HepG2 (cell line): Measurements from ENCODE around the gene PNPLA8. TPM values are rescaled to one million over a fixed set of nuclear protein-coding genes. Genes with fewer than 3 reads are reported as not detected.
A peak's percentile ranks its signal among the peaks of the same experiment; 100 is the strongest.

Experiments used
- ATAC-seq: fragments of 200-7000 bp; cut with Tn5 transposase; 3 replicates; pipeline ENCODE4 v1.9.1; 2020; ENCODE audit warnings: mild to moderate bottlenecking, moderate library complexity
- BruUV-seq: library from RNA; stranded (reverse); fragments of 400-500 nt; replicated peaks from 2 replicates; lab custom pipeline; 2021; lab: Mats Ljungman, UMichigan
- CTCF ChIA-PET: fragments of 300-600 bp; formaldehyde crosslinking; extraction: SDS; loops from one replicate; lab custom pipeline; 2021; ENCODE audit warnings: low total read pairs, inconsistent platforms, low intra/inter-chr PET ratio; lab: Yijun Ruan, JAX
- POLR2A ChIA-PET: fragments of 350-600 bp; sonication (Branson Sonifier 250); formaldehyde crosslinking; loops from one replicate; lab custom pipeline; 2020; ENCODE audit warnings: antibody characterized with exemption, inconsistent platforms; lab: Yijun Ruan, JAX
- DNase-seq: peaks from one replicate; pipeline ENCODE4 v3.0.0-alpha.2; 2015; ENCODE audit warnings: low spot score
- FAIRE-seq: peaks from 3 replicates; lab custom pipeline; 2011; peaks lifted over from hg19 to GRCh38; lab: Jason Lieb, UNC
- H2AFZ ChIP-seq: one replicate; pipeline ENCODE4 v1.6.1; 2011; ENCODE audit warnings: low read length, inconsistent platforms
- H3K27ac ChIP-seq: fragments of 300-600 bp; 3 replicates; pipeline ENCODE4 v1.8.0; 2011; ENCODE audit warnings: mixed run types, mild to moderate bottlenecking, mixed read lengths, low read length, inconsistent platforms; ENCODE audit not compliant: insufficient read depth; ENCODE audit errors: extremely low read length
- H3K27me3 ChIP-seq, 2 experiments: fragments of 200-600 bp in 1 of 2; 2 replicates in 1 of 2; 3 replicates in 1 of 2; pipeline versions ENCODE4 v1.6.0 to v1.8.0; 2011; ENCODE audit warnings: low read length in 2 of 2, mild to moderate bottlenecking in 2 of 2, moderate library complexity in 2 of 2, inconsistent platforms in 1 of 2; ENCODE audit not compliant: insufficient read depth in 2 of 2, control insufficient read depth in 1 of 2
- H3K36me3 ChIP-seq, 2 experiments: fragments of 200-600 bp in 1 of 2; replicated peaks in 1 of 2; 2 replicates in 1 of 2; 3 replicates in 1 of 2; pipeline versions ENCODE4 v1.5.1 to v1.8.0; 2011; ENCODE audit warnings: low read length in 2 of 2, inconsistent platforms in 1 of 2; ENCODE audit not compliant: insufficient read depth in 2 of 2, control insufficient read depth in 1 of 2
- H3K4me1 ChIP-seq: 2 replicates; pipeline ENCODE4 v1.5.1; 2012; ENCODE audit warnings: low read length, inconsistent platforms; ENCODE audit not compliant: insufficient read depth
- H3K4me2 ChIP-seq: 2 replicates; pipeline ENCODE4 v1.6.0; 2011; ENCODE audit warnings: low read depth, low read length, inconsistent platforms
- H3K4me3 ChIP-seq, 3 experiments: fragments of 200-600 bp in 1 of 3; sonication (generic), shearing (Covaris generic) in 1 of 3; replicated peaks in 1 of 3; 2 replicates each; pipeline ENCODE4 v1.5.1; 2011 to 2016; ENCODE audit warnings: low read length in 3 of 3, inconsistent platforms in 2 of 3, low read depth in 2 of 3, mild to moderate bottlenecking in 2 of 3, control low read depth in 1 of 3, mixed read lengths in 1 of 3; ENCODE audit not compliant: insufficient read depth in 1 of 3
- H3K79me2 ChIP-seq: one replicate; pipeline ENCODE4 v1.6.1; 2011; ENCODE audit warnings: low read length, inconsistent platforms; ENCODE audit not compliant: insufficient read depth
- H3K9ac ChIP-seq: 2 replicates; pipeline ENCODE4 v1.6.0; 2011; ENCODE audit warnings: mild to moderate bottlenecking, low read depth, low read length, inconsistent platforms; ENCODE audit not compliant: insufficient read depth
- H3K9me3 ChIP-seq: 2 replicates; pipeline ENCODE4 v1.5.1; 2012; ENCODE audit warnings: mild to moderate bottlenecking, low read length
- H4K20me1 ChIP-seq: 2 replicates; pipeline ENCODE4 v1.6.0; 2011; ENCODE audit warnings: inconsistent platforms, mild to moderate bottlenecking, low read length, moderate library complexity; ENCODE audit not compliant: insufficient read depth
- BRD4 ChIP-seq: sonication (generic); formaldehyde crosslinking; IDR thresholded peaks from 2 replicates; pipeline ENCODE4 v1.4.0; 2020; ENCODE audit warnings: missing genetic modification reagents
- CBX2 ChIP-seq, 2 experiments: fragments of 200-600 bp in 1 of 2; sonication (generic); formaldehyde crosslinking in 1 of 2; IDR thresholded peaks; 2 replicates each; pipeline versions ENCODE4 v1.7.0 to v1.8.1; 2018 to 2022; ENCODE audit warnings: low read depth in 2 of 2, low read length in 1 of 2, mild to moderate bottlenecking in 1 of 2, missing genetic modification reagents in 1 of 2
- CHCHD3 ChIP-seq: sonication (generic); formaldehyde crosslinking; IDR thresholded peaks from 2 replicates; pipeline ENCODE4 v1.8.0; 2022; ENCODE audit warnings: mild to moderate bottlenecking, missing genetic modification reagents, moderate library complexity
- FLYWCH1 ChIP-seq: sonication (generic); formaldehyde crosslinking; IDR thresholded peaks from 2 replicates; pipeline ENCODE4 v1.8.1; 2023; ENCODE audit warnings: mild to moderate bottlenecking, missing genetic modification reagents
- FOXM1 ChIP-seq: sonication (generic); formaldehyde crosslinking; IDR thresholded peaks from 2 replicates; pipeline ENCODE4 v1.5.0; 2020; ENCODE audit warnings: missing genetic modification reagents
- IRF2 ChIP-seq: IDR thresholded peaks from 2 replicates; pipeline ENCODE4 v1.6.1; 2018; ENCODE audit warnings: missing genetic modification reagents, missing compliant biosample characterization
- KDM2A ChIP-seq: sonication (generic); formaldehyde crosslinking; IDR thresholded peaks from 2 replicates; pipeline ENCODE4 v1.4.0; 2020; ENCODE audit warnings: low read depth, missing genetic modification reagents, borderline replicate concordance
- KLF15 ChIP-seq: sonication (generic); formaldehyde crosslinking; IDR thresholded peaks from 2 replicates; pipeline ENCODE4 v1.8.1; 2023; ENCODE audit warnings: borderline replicate concordance, mild to moderate bottlenecking, inconsistent platforms, missing genetic modification reagents, mixed read lengths
- MYC ChIP-seq: sonication (generic); formaldehyde crosslinking; IDR thresholded peaks from 2 replicates; pipeline ENCODE4 v1.9.0; 2021; ENCODE audit warnings: missing genetic modification reagents, borderline replicate concordance
- NFYC ChIP-seq: IDR thresholded peaks from 2 replicates; pipeline ENCODE4 v1.6.1; 2016; ENCODE audit warnings: missing genetic modification reagents, missing compliant biosample characterization
- PCBP2 ChIP-seq: fragments of 200-400 bp; formaldehyde crosslinking; optimal IDR thresholded peaks from 2 replicates; pipeline ENCODE3; 2018; ENCODE audit warnings: low read length, low read depth; ENCODE audit not compliant: poor library complexity, severe bottlenecking
- PTBP1 ChIP-seq: fragments of 200-400 bp; formaldehyde crosslinking; IDR thresholded peaks from 2 replicates; pipeline ENCODE4 v1.6.1; 2018; ENCODE audit warnings: low read length, low read depth; ENCODE audit not compliant: poor library complexity, severe bottlenecking
- RAD21 ChIP-seq: fragments of 450-650 bp; formaldehyde crosslinking; IDR thresholded peaks from 2 replicates; pipeline ENCODE4 v1.5.0; 2020; ENCODE audit warnings: mild to moderate bottlenecking
- RELA ChIP-seq: sonication (generic); formaldehyde crosslinking; IDR thresholded peaks from 2 replicates; pipeline ENCODE4 v1.4.0; 2020; ENCODE audit warnings: missing genetic modification reagents
- SMC3 ChIP-seq: IDR thresholded peaks from 2 replicates; pipeline ENCODE4 v1.6.1; 2011; ENCODE audit warnings: low read length, improper control_type of control experiment
- STAG1 ChIP-seq: sonication (generic); formaldehyde crosslinking; IDR thresholded peaks from 2 replicates; pipeline ENCODE4 v1.4.0; 2020; ENCODE audit warnings: missing genetic modification reagents
- ZBTB1 ChIP-seq: sonication (generic); formaldehyde crosslinking; IDR thresholded peaks from 2 replicates; pipeline ENCODE4 v1.4.0; 2020; ENCODE audit warnings: missing genetic modification reagents, borderline replicate concordance
- ZNF326 ChIP-seq: sonication (generic); formaldehyde crosslinking; IDR thresholded peaks from 2 replicates; pipeline ENCODE4 v1.4.0; 2020; ENCODE audit warnings: missing genetic modification reagents, borderline replicate concordance
- ZNF343 ChIP-seq: sonication (generic); formaldehyde crosslinking; IDR thresholded peaks from 2 replicates; pipeline ENCODE4 v1.4.0; 2020; ENCODE audit warnings: mild to moderate bottlenecking, missing genetic modification reagents
- ZNF484 ChIP-seq: sonication (generic); formaldehyde crosslinking; IDR thresholded peaks from 2 replicates; pipeline ENCODE4 v1.5.1; 2020; ENCODE audit warnings: mild to moderate bottlenecking, low read depth, missing genetic modification reagents, borderline replicate concordance
- ZNF501 ChIP-seq: sonication (generic); formaldehyde crosslinking; IDR thresholded peaks from 2 replicates; pipeline ENCODE4 v1.5.1; 2020; ENCODE audit warnings: mild to moderate bottlenecking, moderate library complexity, missing genetic modification reagents
- ZNF792 ChIP-seq: IDR thresholded peaks from 2 replicates; pipeline ENCODE4 v1.6.1; 2016
- WGBS: methylation state at CpG from one replicate; pipeline ENCODE4 v1.1.6; 2017; ENCODE audit warnings: low lambda C conversion rate; 5-methylcytosine and 5-hydroxymethylcytosine counted together
- in situ Hi-C: cut with HindIII; loops from 2 replicates; pipeline ENCODE4 v1.10.0; 2017; ENCODE audit warnings: low pct_unique_long_range_greater_than_20kb; ENCODE audit not compliant: extremely low pct_ligation_motif_present
- intact Hi-C: fragments of 100-400 bp; cut with micrococcal nuclease; formaldehyde crosslinking; loops from one replicate; pipeline ENCODE4 v1.10.0; 2022; ENCODE audit not compliant: unreplicated experiment
- polyA plus RNA-seq, 8 experiments: library from polyadenylated mRNA; depleted of rRNA in 3 of 8; stranded (reverse) in 7 of 8; unstranded in 1 of 8; fragments of >200 nt; fragmentation: Illumina TruSeq in 4 of 8; extraction: Trizol in 4 of 8; gene quantifications; 2 replicates each; pipeline versions ENCODE4 v1.2.1 to v1.2.3, GENCODE V29; 2011 to 2016; ENCODE audit warnings: low read depth in 4 of 8, missing spikeins in 1 of 8, mixed read lengths in 1 of 8; ENCODE audit not compliant: insufficient read depth in 1 of 8
- total RNA-seq, 5 experiments: library from RNA; depleted of rRNA; stranded (reverse); fragments of >200 nt; fragmentation: Illumina TruSeq; extraction: Trizol; gene quantifications; 2 replicates each; pipeline ENCODE4 v1.2.3, GENCODE V29; 2016; ENCODE audit warnings: low read depth in 1 of 5
- TF ChIP-seq, protein P1 (sequence below): sonication (generic); formaldehyde crosslinking; IDR thresholded peaks from 2 replicates; pipeline ENCODE4 v1.5.0; 2020; ENCODE audit warnings: mild to moderate bottlenecking, missing genetic modification reagents, moderate library complexity

The PNPLA8 gene
- total and polyA plus RNA-seq, 2 of the 13 experiments (the other 11 are each of a cell fraction or from before 2014, with no cell fraction given), result 6.3 to 11.4 TPM

DNA sequence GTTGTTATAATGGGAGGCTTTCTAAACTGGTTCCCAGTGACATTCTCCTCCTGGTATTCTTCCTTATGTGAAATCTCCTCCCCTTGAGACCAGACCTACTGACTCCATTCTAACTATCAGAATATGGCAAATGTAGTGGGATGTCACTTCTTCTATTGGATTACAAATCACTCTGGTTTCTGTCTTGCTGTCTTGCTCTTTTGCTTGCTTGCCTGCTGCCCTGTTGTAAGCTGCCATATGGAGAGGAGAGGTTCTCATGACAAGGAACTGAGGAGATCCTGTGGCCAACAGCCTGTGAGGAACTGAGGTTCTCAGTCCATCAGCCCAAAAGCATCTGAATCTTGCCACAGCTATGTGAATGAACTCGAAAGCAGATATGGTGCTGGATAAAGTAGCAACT, 65.0 kb downstream of the PNPLA8 start (continued):
- TF ChIP-seq BRD4 (CRISPR knock-in tag), result no peak
- TF ChIP-seq, all 625 proteins: peak for 0

DNA sequence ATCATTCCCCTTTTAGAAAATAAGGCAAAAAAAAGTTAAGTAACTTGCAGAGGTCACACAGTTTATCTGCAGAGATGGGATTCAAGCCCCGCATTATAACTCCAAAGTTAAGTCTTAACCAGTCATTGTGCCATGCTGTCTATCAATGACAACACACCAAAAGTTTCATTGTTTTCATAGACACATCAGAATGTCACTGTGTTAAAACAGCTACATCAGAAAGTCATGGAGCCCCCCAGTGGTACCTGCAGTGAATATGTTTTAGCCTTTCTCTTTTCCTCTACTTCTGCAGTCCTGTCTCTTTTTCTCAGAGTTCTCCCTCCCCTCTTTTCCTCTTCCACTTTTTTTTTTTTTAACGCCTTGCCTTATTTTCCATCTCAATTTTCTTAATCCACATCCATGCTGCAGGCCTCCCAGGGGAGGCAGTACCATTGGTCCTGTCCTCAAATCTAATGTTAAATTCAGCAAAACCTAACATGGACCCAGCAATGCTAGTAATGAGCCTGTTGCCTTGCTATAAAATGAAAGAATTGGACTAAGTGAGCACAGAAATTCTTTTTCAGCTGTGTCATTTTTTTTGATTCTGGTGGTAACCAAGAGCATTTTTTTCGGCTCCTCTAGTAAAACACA, 65.9 kb downstream of the PNPLA8 start:
- BruUV-seq, result no TSS peak
- no peak overlapping the region for H2AFZ ChIP-seq
- H3K4me3 ChIP-seq, result no peak overlapping the region
- in situ Hi-C loops, result loop anchor here (10.0 kb wide), 1 partner anchor 285 kb away; no protein-coding TSS in a partner anchor
- H3K27me3 ChIP-seq, result peaks cover 4 to 34% of the 10 kb centered on the region in 2 experiments
- DNase-seq, result peak; percentile 38
- H3K27ac ChIP-seq, result no peak overlapping the region
- 11% methylated on average over 3 of the region's 3 CpGs for WGBS
- H3K4me2 ChIP-seq, result no peak overlapping the region
- H3K9ac ChIP-seq, result no peak overlapping the region
- FAIRE-seq, result peak; percentile 44
- no peaks in the 10 kb centered on the region for H3K36me3 ChIP-seq
- H3K79me2 ChIP-seq, result no peaks in the 10 kb centered on the region
- H3K4me1 ChIP-seq, result no peaks in the 10 kb centered on the region
- POLR2A ChIA-PET, result no interaction called here
- H4K20me1 ChIP-seq, result no peaks in the 10 kb centered on the region
- intact Hi-C loops, result loop anchor here (1.0 to 10.0 kb wide), 2 partner anchors 215 to 279 kb away; no protein-coding TSS in a partner anchor
- CTCF ChIA-PET, result interaction anchor here (1.5 kb wide), 1 partner anchor 279 kb away, joined by 15 read pairs; no protein-coding TSS in a partner anchor
- ATAC-seq, result peak; percentile 62
- H3K9me3 ChIP-seq, result no peaks in the 10 kb centered on the region
- peak; percentile 52 for TF ChIP-seq RAD21
- no peak for TF ChIP-seq CHCHD3 (CRISPR knock-in tag)
- no peak for TF ChIP-seq IRF2 (CRISPR knock-in tag)
- TF ChIP-seq STAG1 (CRISPR knock-in tag), result peak; percentile 74
- TF ChIP-seq PCBP2, result no peak
- TF ChIP-seq, protein P1, sequence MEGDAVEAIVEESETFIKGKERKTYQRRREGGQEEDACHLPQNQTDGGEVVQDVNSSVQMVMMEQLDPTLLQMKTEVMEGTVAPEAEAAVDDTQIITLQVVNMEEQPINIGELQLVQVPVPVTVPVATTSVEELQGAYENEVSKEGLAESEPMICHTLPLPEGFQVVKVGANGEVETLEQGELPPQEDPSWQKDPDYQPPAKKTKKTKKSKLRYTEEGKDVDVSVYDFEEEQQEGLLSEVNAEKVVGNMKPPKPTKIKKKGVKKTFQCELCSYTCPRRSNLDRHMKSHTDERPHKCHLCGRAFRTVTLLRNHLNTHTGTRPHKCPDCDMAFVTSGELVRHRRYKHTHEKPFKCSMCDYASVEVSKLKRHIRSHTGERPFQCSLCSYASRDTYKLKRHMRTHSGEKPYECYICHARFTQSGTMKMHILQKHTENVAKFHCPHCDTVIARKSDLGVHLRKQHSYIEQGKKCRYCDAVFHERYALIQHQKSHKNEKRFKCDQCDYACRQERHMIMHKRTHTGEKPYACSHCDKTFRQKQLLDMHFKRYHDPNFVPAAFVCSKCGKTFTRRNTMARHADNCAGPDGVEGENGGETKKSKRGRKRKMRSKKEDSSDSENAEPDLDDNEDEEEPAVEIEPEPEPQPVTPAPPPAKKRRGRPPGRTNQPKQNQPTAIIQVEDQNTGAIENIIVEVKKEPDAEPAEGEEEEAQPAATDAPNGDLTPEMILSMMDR (CRISPR knock-in tag), result peak; percentile 71
- TF ChIP-seq PTBP1, result no peak
- TF ChIP-seq FOXM1, result no peak
- TF ChIP-seq KDM2A, result no peak
- no peak for TF ChIP-seq ZNF484
- no peak for TF ChIP-seq RELA (CRISPR knock-in tag)
- TF ChIP-seq FLYWCH1 (CRISPR knock-in tag), result no peak
- TF ChIP-seq ZNF343 (CRISPR knock-in tag), result no peak
- TF ChIP-seq ZNF792, result no peak
- peak; percentile 75 for TF ChIP-seq SMC3
- TF ChIP-seq ZNF501 (CRISPR knock-in tag), result no peak
- no peak for TF ChIP-seq CBX2 (IDR thresholded peaks at IDR 0.05; ENCODE audit: low read depth, low read length)
- TF ChIP-seq CBX2 (CRISPR knock-in tag; IDR thresholded peaks at IDR 0.05; ENCODE audit: low read depth), result no peak
- TF ChIP-seq ZNF326, result no peak
- no peak for TF ChIP-seq KLF15 (CRISPR knock-in tag)
- TF ChIP-seq ZBTB1 (CRISPR knock-in tag), result no peak
- no peak for TF ChIP-seq NFYC (CRISPR knock-in tag)
- no peak for TF ChIP-seq MYC
